Activated B cell treated with CpG ODN at 0.5 μM for 24 hours (primary cell): ENCODE data around the gene HNRNPA3. TPM values are rescaled to one million over a fixed set of nuclear protein-coding genes. Genes with fewer than 3 reads are reported as not detected.
"Not testable (repeated sequence)": the region's sequence is repeated elsewhere in the genome, so short reads cannot be mapped to it uniquely, and the experiment has no call there.

Experiments
- ATAC-seq: fragments of 200-7000 bp; cut with Tn5 transposase; one replicate; pipeline ENCODE4 v1.10.0; 2021; ENCODE audit warnings: low read depth, mild to moderate bottlenecking, moderate library complexity
- CTCF ChIA-PET: fragments of 350-600 bp; sonication (Branson Sonifier 250); formaldehyde crosslinking; loops from one replicate; lab custom pipeline; 2021; ENCODE audit warnings: antibody characterized with exemption; lab: Charles Lee
- POLR2A ChIA-PET: fragments of 350-600 bp; sonication (Branson Sonifier 250); formaldehyde crosslinking; loops from one replicate; lab custom pipeline; 2021; ENCODE audit warnings: antibody characterized with exemption; lab: Charles Lee
- DNase-seq: peaks from one replicate; pipeline ENCODE4 v3.0.0; 2022
- H3K27ac Mint-ChIP-seq: one replicate; pipeline ENCODE4 v1.8.0; 2020; ENCODE audit warnings: mixed read lengths
- H3K27me3 Mint-ChIP-seq: one replicate; pipeline ENCODE4 v1.8.0; 2021; ENCODE audit warnings: mixed read lengths
- H3K36me3 Mint-ChIP-seq: one replicate; pipeline ENCODE4 v1.8.0; 2021; ENCODE audit warnings: low read depth, mixed read lengths
- H3K4me1 Mint-ChIP-seq: one replicate; pipeline ENCODE4 v1.8.0; 2021; ENCODE audit warnings: mixed read lengths
- H3K4me3 Mint-ChIP-seq: one replicate; pipeline ENCODE4 v1.8.0; 2020; ENCODE audit warnings: mild to moderate bottlenecking, mixed read lengths
- H3K9me3 Mint-ChIP-seq: one replicate; pipeline ENCODE4 v1.8.0; 2020; ENCODE audit warnings: mixed read lengths
- intact Hi-C: fragments of 100-400 bp; cut with micrococcal nuclease; formaldehyde crosslinking; loops from one replicate; pipeline ENCODE4 v1.15.1; 2024
- total RNA-seq: library from RNA; stranded (reverse); gene quantifications from 2 replicates; pipeline ENCODE4 v1.2.3, GENCODE V29; 2022
- TF ChIP-seq, protein P1 (sequence below): fragments of 200-600 bp; IDR thresholded peaks from one replicate; pipeline ENCODE4 v1.8.0; 2022; ENCODE audit warnings: antibody characterized with exemption, mild to moderate bottlenecking

HNRNPA3 gene
- total RNA-seq, 1 donor from 2014 or later = 254 TPM

DNA sequence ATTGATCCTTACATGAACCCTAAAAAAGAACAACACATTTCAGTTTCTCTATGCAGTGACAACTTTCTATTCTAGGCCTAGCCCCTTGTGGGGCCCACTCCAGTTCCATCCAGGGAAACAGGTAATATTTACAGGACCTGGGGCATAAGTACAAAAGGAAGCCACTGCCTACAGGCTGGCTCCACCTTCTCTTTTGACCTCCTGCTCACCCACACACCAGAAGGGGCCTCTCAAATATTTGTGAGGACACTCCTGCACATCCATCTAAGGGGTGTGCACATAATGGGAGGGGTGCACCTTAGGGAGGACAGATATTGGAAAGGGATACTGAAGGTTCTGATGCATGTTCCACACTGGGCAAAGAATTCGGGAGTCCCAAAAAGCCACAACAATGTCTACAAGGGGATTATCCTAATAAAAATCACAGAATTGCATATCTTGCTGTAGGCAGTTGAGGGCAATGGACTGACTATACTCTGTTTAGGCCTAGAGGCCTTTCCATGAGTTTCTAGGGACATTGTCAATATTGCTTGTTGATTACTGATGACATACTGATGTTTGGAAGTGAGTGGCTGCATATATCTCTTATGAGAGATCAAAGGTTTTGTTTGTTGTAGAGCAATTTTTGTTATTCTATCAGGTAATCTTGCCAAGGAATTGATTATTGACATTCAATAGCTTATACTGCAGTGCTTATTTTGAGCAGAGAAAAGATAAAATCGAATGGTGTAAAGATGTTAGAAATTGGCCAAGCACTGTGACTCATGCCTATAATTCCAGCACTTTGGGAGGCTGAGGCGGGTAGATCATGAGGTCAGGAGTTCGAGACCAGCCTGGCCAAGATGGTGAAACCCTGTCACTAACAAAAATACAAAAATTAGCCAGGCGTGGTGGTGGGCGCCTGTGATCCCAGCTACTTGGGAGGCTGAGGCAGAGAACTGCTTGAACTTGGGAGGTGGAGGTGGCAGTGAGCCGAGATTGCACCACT, 23.8 kb upstream of the HNRNPA3 start:
- Mint-ChIP-seq H3K27ac (no peak overlapping the region), H3K36me3 (no peaks in the 10 kb centered on the region), H3K4me3 (no peak overlapping the region), H3K27me3 (no peaks in the 10 kb centered on the region), H3K4me1 (no peaks in the 10 kb centered on the region), H3K9me3 (no peaks in the 10 kb centered on the region)
- DNase-seq = no peak
- TF ChIP-seq, protein P1, sequence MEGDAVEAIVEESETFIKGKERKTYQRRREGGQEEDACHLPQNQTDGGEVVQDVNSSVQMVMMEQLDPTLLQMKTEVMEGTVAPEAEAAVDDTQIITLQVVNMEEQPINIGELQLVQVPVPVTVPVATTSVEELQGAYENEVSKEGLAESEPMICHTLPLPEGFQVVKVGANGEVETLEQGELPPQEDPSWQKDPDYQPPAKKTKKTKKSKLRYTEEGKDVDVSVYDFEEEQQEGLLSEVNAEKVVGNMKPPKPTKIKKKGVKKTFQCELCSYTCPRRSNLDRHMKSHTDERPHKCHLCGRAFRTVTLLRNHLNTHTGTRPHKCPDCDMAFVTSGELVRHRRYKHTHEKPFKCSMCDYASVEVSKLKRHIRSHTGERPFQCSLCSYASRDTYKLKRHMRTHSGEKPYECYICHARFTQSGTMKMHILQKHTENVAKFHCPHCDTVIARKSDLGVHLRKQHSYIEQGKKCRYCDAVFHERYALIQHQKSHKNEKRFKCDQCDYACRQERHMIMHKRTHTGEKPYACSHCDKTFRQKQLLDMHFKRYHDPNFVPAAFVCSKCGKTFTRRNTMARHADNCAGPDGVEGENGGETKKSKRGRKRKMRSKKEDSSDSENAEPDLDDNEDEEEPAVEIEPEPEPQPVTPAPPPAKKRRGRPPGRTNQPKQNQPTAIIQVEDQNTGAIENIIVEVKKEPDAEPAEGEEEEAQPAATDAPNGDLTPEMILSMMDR = no peak
- ChIA-PET POLR2A (interaction anchor here (0.7 kb wide), 1 partner anchor 16 kb away, joined by 5 read pairs; no protein-coding TSS in a partner anchor), CTCF (no interaction called here)
- ATAC-seq = no peak
- intact Hi-C loops = no loop called here

DNA sequence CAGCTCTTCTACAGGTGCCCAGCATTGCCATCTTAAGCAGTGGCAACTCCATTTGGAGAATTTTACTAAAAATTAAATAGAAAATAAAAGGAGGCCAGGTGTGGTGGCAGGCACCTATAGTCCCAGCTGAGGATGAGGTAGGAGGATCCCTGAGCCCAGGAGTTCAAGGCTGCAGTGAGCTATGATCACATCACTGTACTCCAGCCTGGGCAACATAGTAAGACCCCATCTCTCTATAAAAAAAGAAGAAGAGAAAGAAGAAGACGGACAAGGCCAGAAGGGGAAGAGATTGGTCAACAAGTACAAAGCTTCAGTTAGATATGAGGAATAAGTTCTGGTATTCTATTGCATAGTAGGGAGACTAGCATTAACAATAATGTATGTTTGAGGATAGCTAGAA, 21.7 kb upstream of the HNRNPA3 start:
- ATAC-seq = no peak
- POLR2A ChIA-PET = no interaction called here

DNA sequence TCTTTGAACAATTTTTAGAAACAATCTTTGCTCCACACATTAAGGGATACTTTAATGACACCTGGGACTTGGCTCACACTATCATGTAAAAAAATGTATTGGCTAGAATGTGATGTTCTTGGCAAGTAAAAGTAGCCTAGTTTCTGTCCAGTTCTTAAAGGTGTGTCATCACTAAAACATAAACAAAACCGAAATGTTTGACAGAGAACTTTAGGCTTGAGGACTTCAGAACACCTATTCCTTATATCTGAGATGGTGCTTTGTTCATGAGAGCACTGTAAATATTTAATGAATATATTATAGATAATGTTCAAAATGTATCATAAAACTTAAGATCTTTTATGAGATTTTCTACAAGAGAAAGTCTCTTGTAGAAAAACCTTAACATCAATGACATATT, 19.8 kb upstream of the HNRNPA3 start:
- intact Hi-C loops = no loop called here
- Mint-ChIP-seq H3K4me1 (no peaks in the 10 kb centered on the region), H3K9me3 (no peaks in the 10 kb centered on the region), H3K4me3 (no peak overlapping the region), H3K36me3 (no peaks in the 10 kb centered on the region), H3K27me3 (no peaks in the 10 kb centered on the region), H3K27ac (no peak overlapping the region)
- DNase-seq (no peak), ATAC-seq (no peak)
- TF ChIP-seq, protein P1 = no peak
- ChIA-PET CTCF (no interaction called here), POLR2A (no interaction called here)

More for the DNA sequence above, 21.7 kb upstream of the HNRNPA3 start:
- no peak for DNase-seq
- no peaks in the 10 kb centered on the region for H3K36me3 Mint-ChIP-seq
- TF ChIP-seq, protein P1 = no peak
- no peaks in the 10 kb centered on the region for H3K9me3 Mint-ChIP-seq
- no peak overlapping the region for H3K27ac Mint-ChIP-seq
- H3K27me3 Mint-ChIP-seq = no peaks in the 10 kb centered on the region
- CTCF ChIA-PET = no interaction called here
- H3K4me3 Mint-ChIP-seq = no peak overlapping the region
- H3K4me1 Mint-ChIP-seq = no peaks in the 10 kb centered on the region
- intact Hi-C loops = no loop called here

DNA sequence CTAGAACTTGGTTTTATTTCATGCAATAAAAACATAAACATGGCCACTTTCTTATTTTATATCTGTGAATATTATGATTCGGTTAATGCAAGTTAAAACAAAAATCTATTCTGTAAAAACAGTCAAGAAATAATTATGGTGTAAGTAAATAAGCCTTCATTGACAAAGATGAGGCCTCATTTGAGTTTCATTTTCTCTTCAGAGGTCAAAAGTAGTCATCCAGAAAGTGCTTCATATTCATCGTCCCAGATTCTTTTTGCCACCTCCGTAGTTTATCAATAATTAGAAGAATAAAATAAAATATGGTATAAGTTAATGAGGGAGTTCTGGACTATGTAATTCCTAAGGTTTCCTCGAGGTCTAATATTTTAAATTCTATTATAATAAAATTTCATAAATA, 19.4 kb upstream of the HNRNPA3 start:
- TF ChIP-seq, protein P1 = no peak
- no peak for ATAC-seq
- Mint-ChIP-seq H3K9me3 (no peaks in the 10 kb centered on the region), H3K4me3 (no peak overlapping the region), H3K27ac (no peak overlapping the region), H3K4me1 (no peaks in the 10 kb centered on the region), H3K36me3 (no peaks in the 10 kb centered on the region), H3K27me3 (no peaks in the 10 kb centered on the region)
- ChIA-PET POLR2A (no interaction called here), CTCF (no interaction called here)
- DNase-seq = no peak
- intact Hi-C loops = no loop called here

DNA sequence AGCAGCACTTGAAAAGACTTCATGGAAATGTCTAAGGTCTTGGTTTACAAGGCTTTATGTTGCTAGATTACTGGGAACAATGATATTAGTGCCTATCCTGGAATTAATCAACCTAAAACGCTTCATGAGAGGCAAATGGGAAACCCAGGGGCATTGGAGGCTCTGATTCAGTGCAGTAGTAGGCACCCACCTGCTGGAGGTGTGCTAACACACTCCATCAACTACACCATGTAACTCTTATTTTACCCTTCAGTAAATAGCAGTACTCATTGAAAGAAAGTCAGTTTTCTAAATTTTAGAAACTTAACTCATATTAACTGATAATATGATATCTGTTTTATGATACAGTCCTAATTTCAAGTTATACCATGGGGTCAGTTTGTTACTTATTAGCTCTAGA, 17.4 kb upstream of the HNRNPA3 start:
- no peaks in the 10 kb centered on the region for H3K36me3 Mint-ChIP-seq
- no peaks in the 10 kb centered on the region for H3K27me3 Mint-ChIP-seq
- no peaks in the 10 kb centered on the region for H3K4me1 Mint-ChIP-seq
- H3K9me3 Mint-ChIP-seq = no peaks in the 10 kb centered on the region
- TF ChIP-seq, protein P1 = no peak
- ChIA-PET CTCF (no interaction called here), POLR2A (interaction anchor here (0.9 kb wide), 1 partner anchor 33 kb away, joined by 3 read pairs; no protein-coding TSS in a partner anchor)
- no peak for DNase-seq
- no peak for ATAC-seq
- H3K27ac Mint-ChIP-seq = no peak overlapping the region
- no peak overlapping the region for H3K4me3 Mint-ChIP-seq
- intact Hi-C loops = no loop called here

DNA sequence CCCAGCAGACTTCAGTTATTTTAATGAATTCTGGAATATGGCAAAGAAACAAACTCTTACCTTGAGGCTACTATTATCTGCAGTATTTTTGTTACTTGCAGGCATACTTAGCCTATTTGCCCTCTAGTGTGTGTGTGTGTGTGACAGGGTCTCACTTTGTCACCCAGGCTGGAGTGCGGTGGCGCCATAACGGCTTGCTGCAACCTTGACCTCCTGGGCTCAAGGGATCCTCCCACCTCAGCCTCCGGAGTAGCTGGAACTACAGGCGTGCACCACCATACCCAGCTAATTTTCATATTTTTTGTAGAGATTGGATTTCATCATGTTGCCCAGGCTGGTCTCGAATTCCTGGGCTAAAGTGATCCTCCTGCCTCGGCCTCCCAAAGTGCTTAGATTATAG, 12.2 kb upstream of the HNRNPA3 start:
- H3K36me3 Mint-ChIP-seq, H3K27ac Mint-ChIP-seq, CTCF ChIA-PET, ATAC-seq, intact Hi-C loops, H3K4me1 Mint-ChIP-seq, H3K9me3 Mint-ChIP-seq, H3K27me3 Mint-ChIP-seq, DNase-seq, POLR2A ChIA-PET, H3K4me3 Mint-ChIP-seq: not testable (repeated sequence)
